Activated T-cell treated with anti-CD3 and anti-CD28 coated beads for 1 hour (primary cell): ENCODE results near the gene SPDYE2B.
"Not testable (repeated sequence)": the region's sequence is repeated elsewhere in the genome, so short reads cannot be mapped to it uniquely, and the experiment has no call there.

Source experiments
- DNase-seq: peaks from one replicate; pipeline ENCODE4 v3.0.0-alpha.2; 2020; ENCODE audit warnings: low read depth

The SPDYE2B gene

DNA sequence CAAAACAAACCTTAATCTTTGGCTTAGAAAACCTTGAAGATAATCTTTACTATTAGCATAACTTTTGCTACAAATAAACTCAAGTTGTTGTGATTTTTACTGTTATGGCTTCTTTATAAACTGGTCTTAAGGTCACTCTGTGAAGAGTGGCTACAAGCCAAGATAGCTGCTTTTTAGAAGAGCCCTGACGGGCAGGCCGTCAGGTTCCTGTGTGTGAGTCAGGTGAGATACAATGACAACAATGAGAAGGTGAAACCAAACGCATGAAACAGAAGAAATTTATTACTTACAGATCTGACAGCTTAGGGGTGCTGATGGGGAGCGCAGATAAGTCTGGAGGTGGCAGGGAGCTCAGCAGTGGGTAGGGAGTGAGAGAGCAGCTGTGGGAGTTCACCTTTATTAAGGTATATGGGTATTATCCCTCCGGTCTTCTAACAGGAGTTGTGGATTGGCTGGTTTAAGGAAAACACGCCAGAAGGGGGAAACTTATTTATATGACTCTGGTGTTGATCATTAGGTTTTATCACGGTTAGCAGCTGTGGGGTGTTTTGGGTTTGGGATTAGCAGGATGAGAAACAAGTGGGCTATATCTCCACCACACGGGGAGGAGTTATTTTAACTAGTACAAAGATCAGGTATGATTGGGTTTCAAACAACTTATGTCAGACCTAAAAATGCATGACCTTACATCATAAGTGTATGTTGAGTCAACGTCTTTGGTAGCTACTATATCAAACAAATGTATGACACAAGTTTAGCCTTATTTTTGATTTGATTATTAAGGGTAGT lies 49.0 kb downstream of the SPDYE2B start:
- not testable (repeated sequence) for DNase-seq
